ENCODE measurements around the gene GORASP2. TPM values are rescaled to one million over a fixed set of nuclear protein-coding genes. Genes with fewer than 3 reads are reported as not detected.

GORASP2 gene
- polyA plus RNA-seq, 1 donor (not counting 4 experiments of a cell fraction or from before 2014, with no cell fraction given) = 125 TPM

GRCh38 chr2:170999654-171000053 lies 70.6 kb downstream of the GORASP2 start:
- Histone ChIP-seq H4K20me1 (ENCODE audit: control insufficient read depth, extremely low read depth, insufficient read depth, low read length) (no peaks in the 10 kb centered on the region), H3K36me3 (ENCODE audit: control insufficient read depth in 2 of 2, extremely low read depth in 1 of 2, insufficient read depth in 2 of 2, low read length in 2 of 2) (peaks cover 3 to 9% of the 10 kb centered on the region in 2 experiments), H3K9ac (ENCODE audit: control insufficient read depth, extremely low read depth, insufficient read depth, low read length) (no peak overlapping the region), H3K4me2 (ENCODE audit: control insufficient read depth, extremely low read depth, insufficient read depth, low read depth, low read length) (no peak overlapping the region), H3K4me1 (ENCODE audit: control insufficient read depth, extremely low read depth, insufficient read depth, low read length) (no peaks in the 10 kb centered on the region), H3K27me3 (ENCODE audit: control insufficient read depth, extremely low read depth, insufficient read depth, low read length) (no peaks in the 10 kb centered on the region), H3K4me3 (ENCODE audit: control insufficient read depth in 2 of 3, extremely low read depth in 1 of 3, insufficient read depth in 2 of 3, low read depth in 1 of 3, low read length in 3 of 3) (no peak overlapping the region), H3K9me1 (ENCODE audit: control insufficient read depth, extremely low read depth, insufficient read depth, low read length) (no peaks in the 10 kb centered on the region), H3K27ac (ENCODE audit: control insufficient read depth, insufficient read depth, low read length) (no peak overlapping the region), H3K9me3 (ENCODE audit: control insufficient read depth, low read depth, low read length) (no peaks in the 10 kb centered on the region), H3K79me2 (ENCODE audit: control insufficient read depth, insufficient read depth, low read length) (no peaks in the 10 kb centered on the region), H2AFZ (ENCODE audit: control insufficient read depth, low read length) (no peak overlapping the region)
- DNase-seq (ENCODE audit: low read depth, low spot score) (no peak), FAIRE-seq (no peak)
- dilution Hi-C loops (cut with MboI; ENCODE audit: extremely low pct_ligation_motif_present, low sequenced_read_pairs) = no loop called here
- TF ChIP-seq CTCF (optimal IDR thresholded peaks at IDR 0.05 in 1 of 3, IDR thresholded peaks at IDR 0.05 in 1 of 3, conservative IDR thresholded peaks at IDR 0.05 in 1 of 3; ENCODE audit: extremely low read depth in 1 of 3, insufficient read depth in 2 of 3, low read length in 3 of 3) (no peak), EZH2 (IDR thresholded peaks at IDR 0.05; ENCODE audit: low read length) (no peak)

GRCh38 chr2:171004363-171004762 lies 75.3 kb downstream of the GORASP2 start:
- Histone ChIP-seq H4K20me1 (ENCODE audit: control insufficient read depth, extremely low read depth, insufficient read depth, low read length) (no peaks in the 10 kb centered on the region), H3K9ac (ENCODE audit: control insufficient read depth, extremely low read depth, insufficient read depth, low read length) (no peak overlapping the region), H3K9me3 (ENCODE audit: control insufficient read depth, low read depth, low read length) (no peaks in the 10 kb centered on the region), H3K9me1 (ENCODE audit: control insufficient read depth, extremely low read depth, insufficient read depth, low read length) (no peaks in the 10 kb centered on the region), H3K4me2 (ENCODE audit: control insufficient read depth, extremely low read depth, insufficient read depth, low read depth, low read length) (no peak overlapping the region), H3K79me2 (ENCODE audit: control insufficient read depth, insufficient read depth, low read length) (no peaks in the 10 kb centered on the region), H3K36me3 (ENCODE audit: control insufficient read depth in 2 of 2, extremely low read depth in 1 of 2, insufficient read depth in 2 of 2, low read length in 2 of 2) (peaks cover 3 to 12% of the 10 kb centered on the region in 2 experiments), H3K27me3 (ENCODE audit: control insufficient read depth, extremely low read depth, insufficient read depth, low read length) (no peaks in the 10 kb centered on the region), H2AFZ (ENCODE audit: control insufficient read depth, low read length) (no peak overlapping the region), H3K27ac (ENCODE audit: control insufficient read depth, insufficient read depth, low read length) (no peak overlapping the region), H3K4me3 (ENCODE audit: control insufficient read depth in 2 of 3, extremely low read depth in 1 of 3, insufficient read depth in 2 of 3, low read depth in 1 of 3, low read length in 3 of 3) (no peak overlapping the region), H3K4me1 (ENCODE audit: control insufficient read depth, extremely low read depth, insufficient read depth, low read length) (no peaks in the 10 kb centered on the region)
- no peak for FAIRE-seq
- dilution Hi-C loops (cut with MboI; ENCODE audit: extremely low pct_ligation_motif_present, low sequenced_read_pairs) = no loop called here
- DNase-seq (ENCODE audit: low read depth, low spot score) = no peak
- TF ChIP-seq CTCF (optimal IDR thresholded peaks at IDR 0.05 in 1 of 3, IDR thresholded peaks at IDR 0.05 in 1 of 3, conservative IDR thresholded peaks at IDR 0.05 in 1 of 3; ENCODE audit: extremely low read depth in 1 of 3, insufficient read depth in 2 of 3, low read length in 3 of 3) (no peak), EZH2 (IDR thresholded peaks at IDR 0.05; ENCODE audit: low read length) (no peak)
